Measurements from ENCODE around the gene NEDD4L.

DNA sequence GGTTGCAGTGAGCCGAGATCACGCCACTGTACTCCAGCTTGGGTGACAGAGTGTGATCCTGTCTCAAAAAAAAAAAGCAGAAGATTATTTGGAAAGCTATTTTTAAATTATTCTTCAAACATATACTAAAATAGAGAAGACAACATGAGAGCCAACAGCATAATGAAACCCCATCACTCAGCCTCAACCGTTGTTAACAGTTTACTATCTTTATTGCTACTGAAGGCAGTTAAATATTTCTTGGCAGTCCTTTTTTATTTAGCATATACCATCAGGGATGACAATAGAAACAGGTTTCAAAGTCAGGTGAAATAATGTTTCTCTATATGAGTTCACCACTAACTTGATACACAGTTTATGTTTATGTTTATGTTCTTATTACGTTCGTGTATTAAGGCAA, 157.2 kb downstream of the NEDD4L start:
- TF ChIP-seq YY1 (IDR thresholded peaks at IDR 0.05; ENCODE audit: insufficient read depth, insufficient read length) (no peak), ZNF274 (IDR thresholded peaks at IDR 0.05; ENCODE audit: low read depth, low read length) (no peak), SUZ12 (IDR thresholded peaks at IDR 0.05; ENCODE audit: extremely low read depth, insufficient read depth, insufficient read length) (no peak)

All from NT2/D1 (cell line).